ENCODE data around the gene OR1F1. TPM values are rescaled to one million over a fixed set of nuclear protein-coding genes. Genes with fewer than 3 reads are reported as not detected.
"Not testable (repeated sequence)": the region's sequence is repeated elsewhere in the genome, so short reads cannot be mapped to it uniquely, and the experiment has no call there.

The OR1F1 gene
- total RNA-seq, 1 experiment from 2014 or later: 0.26 TPM

- no peak overlapping the region for H3K4me3 ChIP-seq (ENCODE audit: low read depth in 2 of 2, low read length in 2 of 2)
- ChIA-PET POLR2A (no interaction called here), CTCF (no interaction called here)
- peaks cover 7% of the 10 kb centered on the region; the same call in 1 of the 2 replicates for H3K36me3 ChIP-seq (ENCODE audit: control insufficient read depth, insufficient read depth, low read length)
- DNase-seq (ENCODE audit: low read depth, low spot score): no peak
- no peak overlapping the region for H3K27ac ChIP-seq (ENCODE audit: low read length)
- in situ Hi-C loops (cut with HindIII; ENCODE audit: low pct_unique_long_range_greater_than_20kb, low sequenced_read_pairs): no loop called here
- H3K27me3 ChIP-seq (ENCODE audit: control insufficient read depth, insufficient read depth, low read length): no peaks in the 10 kb centered on the region
- BruUV-seq (replicated peaks): no TSS peak
- peaks cover 7% of the 10 kb centered on the region; the same call in 1 of the 2 replicates for H3K4me1 ChIP-seq (ENCODE audit: control insufficient read depth, insufficient read depth, low read length)
- intact Hi-C loops (cut with micrococcal nuclease; ENCODE audit: unreplicated experiment): no loop called here
- TF ChIP-seq CTCF (IDR thresholded peaks at IDR 0.05) (no peak), SIN3A (IDR thresholded peaks at IDR 0.05; ENCODE audit: borderline replicate concordance, insufficient read depth, low read depth, low read length) (no peak), POLR2AphosphoS5 (IDR thresholded peaks at IDR 0.05; ENCODE audit: low read depth, low read length) (no peak), REST (IDR thresholded peaks at IDR 0.05; ENCODE audit: insufficient read depth in 1 of 2, low read depth in 2 of 2, low read length in 1 of 2) (no peak), TCF7L2 (IDR thresholded peaks at IDR 0.05; ENCODE audit: low read depth, low read length) (no peak)
- H3K9me3 ChIP-seq (ENCODE audit: control insufficient read depth, insufficient read depth, low read depth, low read length): no peaks in the 10 kb centered on the region
- ATAC-seq: no peak
These were observed 49.1 kb upstream of the OR1F1 start for GRCh38 chr16:3138823-3139426.

- H3K27me3 ChIP-seq (ENCODE audit: control insufficient read depth, insufficient read depth, low read length); H3K4me1 ChIP-seq (ENCODE audit: control insufficient read depth, insufficient read depth, low read length); in situ Hi-C loops (cut with HindIII; ENCODE audit: low pct_unique_long_range_greater_than_20kb, low sequenced_read_pairs); H3K36me3 ChIP-seq (ENCODE audit: control insufficient read depth, insufficient read depth, low read length); H3K9me3 ChIP-seq (ENCODE audit: control insufficient read depth, insufficient read depth, low read depth, low read length); BruUV-seq (replicated peaks); DNase-seq (ENCODE audit: low read depth, low spot score); POLR2A ChIA-PET; intact Hi-C loops (cut with micrococcal nuclease; ENCODE audit: unreplicated experiment); H3K27ac ChIP-seq (ENCODE audit: low read length); H3K4me3 ChIP-seq (ENCODE audit: low read depth in 2 of 2, low read length in 2 of 2); CTCF ChIA-PET; ATAC-seq: not testable (repeated sequence)
These were observed 48.4 kb upstream of the OR1F1 start for GRCh38 chr16:3139561-3139960.

GRCh38 chr16:3140603-3141427 is 47.2 kb upstream of the OR1F1 start:
- H3K9me3 ChIP-seq (ENCODE audit: control insufficient read depth, insufficient read depth, low read depth, low read length): no peaks in the 10 kb centered on the region
- intact Hi-C loops (cut with micrococcal nuclease; ENCODE audit: unreplicated experiment): no loop called here
- no peaks in the 10 kb centered on the region for H3K36me3 ChIP-seq (ENCODE audit: control insufficient read depth, insufficient read depth, low read length)
- ATAC-seq: no peak
- no peak for DNase-seq (ENCODE audit: low read depth, low spot score)
- TF ChIP-seq SIN3A (IDR thresholded peaks at IDR 0.05; ENCODE audit: borderline replicate concordance, insufficient read depth, low read depth, low read length): no peak
- no peak for TF ChIP-seq POLR2AphosphoS5 (IDR thresholded peaks at IDR 0.05; ENCODE audit: low read depth, low read length)
- TF ChIP-seq REST (IDR thresholded peaks at IDR 0.05; ENCODE audit: insufficient read depth in 1 of 2, low read depth in 2 of 2, low read length in 1 of 2): no peak
- TF ChIP-seq CTCF (IDR thresholded peaks at IDR 0.05): no peak
- no TSS peak for BruUV-seq (replicated peaks)
- CTCF ChIA-PET: no interaction called here
- no peaks in the 10 kb centered on the region for H3K27me3 ChIP-seq (ENCODE audit: control insufficient read depth, insufficient read depth, low read length)
- H3K4me3 ChIP-seq (ENCODE audit: low read depth in 2 of 2, low read length in 2 of 2): no peak overlapping the region
- peaks cover 4% of the 10 kb centered on the region; the same call in 1 of the 2 replicates for H3K4me1 ChIP-seq (ENCODE audit: control insufficient read depth, insufficient read depth, low read length)
- in situ Hi-C loops (cut with HindIII; ENCODE audit: low pct_unique_long_range_greater_than_20kb, low sequenced_read_pairs): no loop called here
- no peak overlapping the region for H3K27ac ChIP-seq (ENCODE audit: low read length)
- POLR2A ChIA-PET: no interaction called here

All from Panc1 (cell line).